Stimulated activated CD4-positive, alpha-beta T cell treated with anti-CD3 and anti-CD28 coated beads, Interleukin-12 subunit alpha, Interleukin-12 subunit beta, amount 100 ng/mL, for 24 hours (primary cell): Measurements from ENCODE around the gene EIF3A.

Source experiments
- DNase-seq, 2 experiments: peaks; one replicate each; pipeline ENCODE4 v3.0.0-alpha.2; 2020; ENCODE audit warnings: low read depth in 2 of 2

EIF3A gene

GRCh38 chr10:119005362-119006043 is 75.1 kb downstream of the EIF3A start:
- DNase-seq = no peak

GRCh38 chr10:119003572-119004289 is 76.9 kb downstream of the EIF3A start:
- DNase-seq = no peak

GRCh38 chr10:119001717-119002500 is 78.7 kb downstream of the EIF3A start:
- no peak for DNase-seq

- no peak for DNase-seq
These were observed 82.4 kb downstream of the EIF3A start for GRCh38 chr10:118998183-118998582.

GRCh38 chr10:118997379-118997778 is 83.2 kb downstream of the EIF3A start:
- DNase-seq = no peak

- DNase-seq = no peak
These were observed 84.9 kb downstream of the EIF3A start for GRCh38 chr10:118995739-118996138.

- DNase-seq = no peak
These were observed 86.3 kb downstream of the EIF3A start for GRCh38 chr10:118994321-118994720.

- DNase-seq = no peak
These were observed 87.4 kb downstream of the EIF3A start for GRCh38 chr10:118993214-118993613.

GRCh38 chr10:118992496-118992895 is 88.1 kb downstream of the EIF3A start:
- DNase-seq = no peak

GRCh38 chr10:118990326-118990725 is 90.3 kb downstream of the EIF3A start:
- no peak for DNase-seq

GRCh38 chr10:118986815-118987790 is 93.5 kb downstream of the EIF3A start:
- DNase-seq = no peak

- no peak for DNase-seq
These were observed 95.0 kb downstream of the EIF3A start for GRCh38 chr10:118985576-118985975.
